HepG2 (cell line): ENCODE measurements around the gene BCL11B. TPM values are rescaled to one million over a fixed set of nuclear protein-coding genes. Genes with fewer than 3 reads are reported as not detected.

Experiments used
- ATAC-seq: fragments of 200-7000 bp; cut with Tn5 transposase; 3 replicates; pipeline ENCODE4 v1.9.1; 2020; ENCODE audit warnings: mild to moderate bottlenecking, moderate library complexity
- BruUV-seq: library from RNA; stranded (reverse); fragments of 400-500 nt; replicated peaks from 2 replicates; lab custom pipeline; 2021; lab: Mats Ljungman, UMichigan
- CTCF ChIA-PET: fragments of 300-600 bp; formaldehyde crosslinking; extraction: SDS; loops from one replicate; lab custom pipeline; 2021; ENCODE audit warnings: low total read pairs, inconsistent platforms, low intra/inter-chr PET ratio; lab: Yijun Ruan, JAX
- POLR2A ChIA-PET: fragments of 350-600 bp; sonication (Branson Sonifier 250); formaldehyde crosslinking; loops from one replicate; lab custom pipeline; 2020; ENCODE audit warnings: antibody characterized with exemption, inconsistent platforms; lab: Yijun Ruan, JAX
- DNase-seq: peaks from one replicate; pipeline ENCODE4 v3.0.0-alpha.2; 2015; ENCODE audit warnings: low spot score
- FAIRE-seq: peaks from 3 replicates; lab custom pipeline; 2011; peaks lifted over from hg19 to GRCh38; lab: Jason Lieb, UNC
- H2AFZ ChIP-seq: one replicate; pipeline ENCODE4 v1.6.1; 2011; ENCODE audit warnings: low read length, inconsistent platforms
- H3K27ac ChIP-seq: fragments of 300-600 bp; 3 replicates; pipeline ENCODE4 v1.8.0; 2011; ENCODE audit warnings: mixed run types, mild to moderate bottlenecking, mixed read lengths, low read length, inconsistent platforms; ENCODE audit not compliant: insufficient read depth; ENCODE audit errors: extremely low read length
- H3K27me3 ChIP-seq, 2 experiments: fragments of 200-600 bp in 1 of 2; 2 replicates in 1 of 2; 3 replicates in 1 of 2; pipeline versions ENCODE4 v1.6.0 to v1.8.0; 2011; ENCODE audit warnings: low read length in 2 of 2, mild to moderate bottlenecking in 2 of 2, moderate library complexity in 2 of 2, inconsistent platforms in 1 of 2; ENCODE audit not compliant: insufficient read depth in 2 of 2, control insufficient read depth in 1 of 2
- H3K36me3 ChIP-seq, 2 experiments: fragments of 200-600 bp in 1 of 2; replicated peaks in 1 of 2; 2 replicates in 1 of 2; 3 replicates in 1 of 2; pipeline versions ENCODE4 v1.5.1 to v1.8.0; 2011; ENCODE audit warnings: low read length in 2 of 2, inconsistent platforms in 1 of 2; ENCODE audit not compliant: insufficient read depth in 2 of 2, control insufficient read depth in 1 of 2
- H3K4me1 ChIP-seq: 2 replicates; pipeline ENCODE4 v1.5.1; 2012; ENCODE audit warnings: low read length, inconsistent platforms; ENCODE audit not compliant: insufficient read depth
- H3K4me2 ChIP-seq: 2 replicates; pipeline ENCODE4 v1.6.0; 2011; ENCODE audit warnings: low read depth, low read length, inconsistent platforms
- H3K4me3 ChIP-seq, 3 experiments: fragments of 200-600 bp in 1 of 3; sonication (generic), shearing (Covaris generic) in 1 of 3; replicated peaks in 1 of 3; 2 replicates each; pipeline ENCODE4 v1.5.1; 2011 to 2016; ENCODE audit warnings: low read length in 3 of 3, inconsistent platforms in 2 of 3, low read depth in 2 of 3, mild to moderate bottlenecking in 2 of 3, control low read depth in 1 of 3, mixed read lengths in 1 of 3; ENCODE audit not compliant: insufficient read depth in 1 of 3
- H3K79me2 ChIP-seq: one replicate; pipeline ENCODE4 v1.6.1; 2011; ENCODE audit warnings: low read length, inconsistent platforms; ENCODE audit not compliant: insufficient read depth
- H3K9ac ChIP-seq: 2 replicates; pipeline ENCODE4 v1.6.0; 2011; ENCODE audit warnings: mild to moderate bottlenecking, low read depth, low read length, inconsistent platforms; ENCODE audit not compliant: insufficient read depth
- H3K9me3 ChIP-seq: 2 replicates; pipeline ENCODE4 v1.5.1; 2012; ENCODE audit warnings: mild to moderate bottlenecking, low read length
- H4K20me1 ChIP-seq: 2 replicates; pipeline ENCODE4 v1.6.0; 2011; ENCODE audit warnings: inconsistent platforms, mild to moderate bottlenecking, low read length, moderate library complexity; ENCODE audit not compliant: insufficient read depth
- FOXK2 ChIP-seq: fragments of 450-650 bp; IDR thresholded peaks from 2 replicates; pipeline ENCODE4 v1.6.1; 2016
- RCOR2 ChIP-seq: IDR thresholded peaks from 2 replicates; pipeline ENCODE4 v1.6.1; 2016; ENCODE audit warnings: missing biosample characterization, missing genetic modification reagents
- SMARCC2 ChIP-seq: fragments of 450-650 bp; IDR thresholded peaks from 2 replicates; pipeline ENCODE4 v1.6.1; 2017; ENCODE audit warnings: antibody characterized with exemption, mild to moderate bottlenecking
- ZKSCAN1 ChIP-seq: fragments of 150-350 bp; IDR thresholded peaks from 2 replicates; pipeline ENCODE4 v1.6.1; 2014; ENCODE audit warnings: low read length
- ZNF136 ChIP-seq: sonication (generic); formaldehyde crosslinking; IDR thresholded peaks from 2 replicates; pipeline ENCODE4 v1.8.1; 2022; ENCODE audit warnings: low read depth, mild to moderate bottlenecking, moderate library complexity, missing genetic modification reagents
- ZNF18 ChIP-seq: sonication (generic); formaldehyde crosslinking; IDR thresholded peaks from 2 replicates; pipeline ENCODE4 v1.8.0; 2022; ENCODE audit warnings: mild to moderate bottlenecking, missing genetic modification reagents; ENCODE audit not compliant: insufficient replicate concordance
- ZNF879 ChIP-seq: sonication (generic); formaldehyde crosslinking; IDR thresholded peaks from 2 replicates; pipeline ENCODE4 v1.8.1; 2023; ENCODE audit warnings: missing genetic modification reagents
- ZSCAN31 ChIP-seq: sonication (generic); formaldehyde crosslinking; IDR thresholded peaks from 2 replicates; pipeline ENCODE4 v1.5.0; 2020; ENCODE audit warnings: low read depth, mild to moderate bottlenecking, missing genetic modification reagents
- WGBS: methylation state at CpG from one replicate; pipeline ENCODE4 v1.1.6; 2017; ENCODE audit warnings: low lambda C conversion rate; 5-methylcytosine and 5-hydroxymethylcytosine counted together
- in situ Hi-C: cut with HindIII; loops from 2 replicates; pipeline ENCODE4 v1.10.0; 2017; ENCODE audit warnings: low pct_unique_long_range_greater_than_20kb; ENCODE audit not compliant: extremely low pct_ligation_motif_present
- intact Hi-C: fragments of 100-400 bp; cut with micrococcal nuclease; formaldehyde crosslinking; loops from one replicate; pipeline ENCODE4 v1.10.0; 2022; ENCODE audit not compliant: unreplicated experiment
- polyA plus RNA-seq, 8 experiments: library from polyadenylated mRNA; depleted of rRNA in 3 of 8; stranded (reverse) in 7 of 8; unstranded in 1 of 8; fragments of >200 nt; fragmentation: Illumina TruSeq in 4 of 8; extraction: Trizol in 4 of 8; gene quantifications; 2 replicates each; pipeline versions ENCODE4 v1.2.1 to v1.2.3, GENCODE V29; 2011 to 2016; ENCODE audit warnings: low read depth in 4 of 8, missing spikeins in 1 of 8, mixed read lengths in 1 of 8; ENCODE audit not compliant: insufficient read depth in 1 of 8
- total RNA-seq, 5 experiments: library from RNA; depleted of rRNA; stranded (reverse); fragments of >200 nt; fragmentation: Illumina TruSeq; extraction: Trizol; gene quantifications; 2 replicates each; pipeline ENCODE4 v1.2.3, GENCODE V29; 2016; ENCODE audit warnings: low read depth in 1 of 5

The BCL11B gene
- total and polyA plus RNA-seq, 2 of the 13 experiments (the other 11 are each of a cell fraction or from before 2014, with no cell fraction given): not detected

GRCh38 chr14:99175331-99176155 lies 96.5 kb downstream of the BCL11B start:
- Histone ChIP-seq H3K4me2 (no peak overlapping the region), H3K4me1 (no peaks in the 10 kb centered on the region), H2AFZ (no peak overlapping the region), H3K27ac (no peak overlapping the region), H4K20me1 (no peaks in the 10 kb centered on the region), H3K4me3 (no peak overlapping the region), H3K79me2 (no peaks in the 10 kb centered on the region), H3K9ac (no peak overlapping the region), H3K36me3 (no peaks in the 10 kb centered on the region), H3K27me3 (peaks cover 0 to 20% of the 10 kb centered on the region in 2 experiments; a peak in 3 of 5 replicates), H3K9me3 (no peaks in the 10 kb centered on the region)
- DNase-seq (no peak), FAIRE-seq (no peak), ATAC-seq (no peak)
- in situ Hi-C loops: no loop called here
- intact Hi-C loops: no loop called here
- WGBS: 86% methylated on average over 72 of the region's 95 CpGs
- ChIA-PET CTCF (no interaction called here), POLR2A (no interaction called here)
- TF ChIP-seq ZNF879 (CRISPR knock-in tag): no peak
- TF ChIP-seq ZNF136 (CRISPR knock-in tag): no peak
- TF ChIP-seq SMARCC2: no peak
- no peak for TF ChIP-seq FOXK2
- no peak for TF ChIP-seq ZKSCAN1
- TF ChIP-seq ZNF18 (CRISPR knock-in tag): no peak
- no peak for TF ChIP-seq RCOR2 (CRISPR knock-in tag)
- no peak for TF ChIP-seq ZSCAN31 (CRISPR knock-in tag)
- no TSS peak for BruUV-seq
